Esophagus muscularis mucosa (tissue), 4 donors: Measurements from ENCODE around the gene PRX. TPM values are rescaled to one million over a fixed set of nuclear protein-coding genes. Genes with fewer than 3 reads are reported as not detected.

Source experiments
- DNase-seq: peaks from one replicate; pipeline ENCODE4 v3.0.0-alpha.2; 2017; ENCODE audit errors: extremely low spot score
- H3K27ac ChIP-seq, 4 donors: fragments of 200-600 bp; sonication (generic); replicated peaks in 1 of 4; 1 replicate in 3 of 4; 2 replicates in 1 of 4; pipeline ENCODE4 v1.5.1; 2016 to 2019; ENCODE audit warnings: mild to moderate bottlenecking in 1 of 4
- H3K27me3 ChIP-seq, 4 donors: fragments of 200-600 bp; sonication (generic); one replicate each; pipeline versions ENCODE4 v1.5.1 to v1.6.0; 2016 to 2019
- H3K36me3 ChIP-seq, 4 donors: fragments of 200-600 bp; sonication (generic); one replicate each; pipeline ENCODE4 v1.5.1; 2016 to 2019
- H3K4me1 ChIP-seq, 4 donors: fragments of 200-600 bp; sonication (generic); one replicate each; pipeline ENCODE4 v1.5.1; 2016 to 2019
- H3K4me3 ChIP-seq, 4 donors: fragments of 200-600 bp; sonication (generic); 1 replicate in 2 of 4; 2 replicates in 2 of 4; pipeline ENCODE4 v1.5.1; 2016 to 2019; ENCODE audit warnings: mild to moderate bottlenecking in 4 of 4, moderate library complexity in 1 of 4
- H3K9me3 ChIP-seq, 4 donors: fragments of 200-600 bp; sonication (generic); 1 replicate in 3 of 4; 2 replicates in 1 of 4; pipeline ENCODE4 v1.5.1; 2016 to 2019
- CTCF ChIP-seq, 3 experiments: fragments of 200-600 bp in 2 of 3; fragments of 450-650 bp in 1 of 3; sonication (generic) in 2 of 3; IDR thresholded peaks; one replicate each; pipeline ENCODE4 v1.5.1; 2017 to 2019; ENCODE audit warnings: antibody characterized with exemption in 3 of 3, mild to moderate bottlenecking in 2 of 3, moderate library complexity in 1 of 3
- EP300 ChIP-seq: sonication (generic); formaldehyde crosslinking; IDR thresholded peaks from one replicate; pipeline ENCODE4 v1.6.1; 2017; ENCODE audit warnings: antibody characterized with exemption
- POLR2A ChIP-seq: fragments of 450-650 bp; IDR thresholded peaks from one replicate; pipeline ENCODE4 v1.6.1; 2017; ENCODE audit warnings: antibody characterized with exemption, moderate library complexity, mild to moderate bottlenecking, low read depth
- POLR2AphosphoS5 ChIP-seq, 2 donors: sonication (generic); formaldehyde crosslinking; IDR thresholded peaks; one replicate each; pipeline ENCODE4 v1.6.1; 2017; ENCODE audit warnings: antibody characterized with exemption in 2 of 2
- WGBS: methylation state at CpG from one replicate; pipeline ENCODE4 v1.1.5; 2018; 5-methylcytosine and 5-hydroxymethylcytosine counted together
- intact Hi-C: fragments of 100-400 bp; cut with DNase I; formaldehyde crosslinking; loops from one replicate; pipeline ENCODE4 v1.15.1; 2023
- total RNA-seq, 4 donors: library from RNA; depleted of rRNA; stranded (reverse); fragments of >200 nt; gene quantifications; one replicate each; pipeline versions ENCODE4 v1.1.0 to v1.2.1, GENCODE V29; 2016

The PRX gene
- total RNA-seq, 4 donors from 2014 or later: 5.8 to 12.4 (median 8.8) TPM

DNA sequence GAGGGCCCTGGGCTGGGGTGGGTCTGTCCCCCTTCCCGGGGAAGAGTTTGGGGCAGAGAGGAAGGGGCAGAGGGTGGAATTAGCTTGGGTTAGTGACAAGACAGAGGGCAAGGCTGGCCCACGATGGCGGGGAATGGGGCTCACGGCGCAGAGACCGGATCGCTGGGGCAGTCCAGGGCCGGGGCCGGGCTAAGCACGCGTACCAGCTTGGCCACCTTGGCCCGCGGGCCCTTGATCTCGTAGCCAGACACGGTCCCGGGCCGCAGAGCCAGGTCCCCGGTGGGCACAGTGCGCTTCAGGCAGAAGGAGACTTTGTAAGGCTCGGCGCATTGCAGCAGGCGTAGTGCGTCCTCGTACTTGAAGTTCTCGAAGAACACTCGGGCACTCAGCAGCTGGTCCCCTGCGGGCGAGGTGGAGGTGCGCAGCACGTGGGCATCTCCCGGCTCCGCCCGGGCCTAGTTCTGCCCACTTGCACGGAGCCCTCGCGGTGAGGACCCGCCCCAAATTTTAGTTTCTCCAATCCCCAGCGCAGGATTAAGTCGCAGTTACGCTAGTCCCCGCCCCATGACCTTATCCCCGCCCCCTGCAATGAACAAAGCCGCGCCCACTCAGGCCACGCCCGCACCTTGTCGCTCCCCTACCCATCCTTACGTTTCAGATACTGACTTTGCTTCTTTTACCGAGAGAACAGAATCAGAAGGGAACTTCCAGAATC, 14.6 kb downstream of the PRX start:
- Histone ChIP-seq H3K27ac (no peak overlapping the region), H3K36me3 (peaks cover 0 to 21% (median 12%) of the 10 kb centered on the region in 4 donors), H3K4me1 (peaks cover 6 to 18% (median 10%) of the 10 kb centered on the region in 4 donors), H3K9me3 (no peaks in the 10 kb centered on the region), H3K4me3 (peak overlapping the region in 2 of 4 donors; percentile 12 to 16), H3K27me3 (no peaks in the 10 kb centered on the region)
- 59% methylated on average over 36 of the region's 49 CpGs for WGBS
- TF ChIP-seq POLR2A (no peak), CTCF (IDR thresholded peaks at IDR 0.05) (no peak), POLR2AphosphoS5 (IDR thresholded peaks at IDR 0.05) (no peak), EP300 (no peak)
- no peak for DNase-seq
- intact Hi-C loops: loop anchor here (5.0 kb wide), 1 partner anchor 46 kb away; no protein-coding TSS in a partner anchor

DNA sequence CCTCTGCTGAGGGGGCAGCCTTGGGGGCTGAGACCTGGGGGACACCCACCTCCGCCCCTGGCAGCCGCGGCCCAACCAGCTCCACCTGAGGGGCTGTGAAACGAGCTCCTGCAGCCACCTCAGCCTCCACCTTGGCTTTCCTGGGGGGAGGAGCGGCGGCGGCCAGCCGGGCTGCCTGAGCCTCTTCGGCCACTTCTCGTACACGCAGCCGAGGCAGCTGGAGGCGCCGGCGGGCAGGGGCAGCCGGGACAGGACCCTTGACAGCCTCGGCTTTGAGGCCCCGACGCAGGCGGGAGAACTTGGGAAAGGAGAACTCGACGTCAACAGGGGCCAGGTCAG, 15.6 kb downstream of the PRX start:
- TF ChIP-seq CTCF (IDR thresholded peaks at IDR 0.05) (no peak), EP300 (no peak), POLR2AphosphoS5 (IDR thresholded peaks at IDR 0.05) (no peak), POLR2A (no peak)
- peaks cover 0 to 21% (median 12%) of the 10 kb centered on the region in 4 donors for H3K36me3 ChIP-seq
- 97% methylated on average over 5 of the region's 22 CpGs for WGBS
- H3K9me3 ChIP-seq: no peaks in the 10 kb centered on the region
- DNase-seq: no peak
- no peak overlapping the region for H3K4me3 ChIP-seq
- H3K27me3 ChIP-seq: no peaks in the 10 kb centered on the region
- peaks cover 0 to 9% (median 0%) of the 10 kb centered on the region in 4 donors for H3K4me1 ChIP-seq
- intact Hi-C loops: loop anchor here (5.0 kb wide), 1 partner anchor 45 kb away; no protein-coding TSS in a partner anchor
- no peak overlapping the region for H3K27ac ChIP-seq

DNA sequence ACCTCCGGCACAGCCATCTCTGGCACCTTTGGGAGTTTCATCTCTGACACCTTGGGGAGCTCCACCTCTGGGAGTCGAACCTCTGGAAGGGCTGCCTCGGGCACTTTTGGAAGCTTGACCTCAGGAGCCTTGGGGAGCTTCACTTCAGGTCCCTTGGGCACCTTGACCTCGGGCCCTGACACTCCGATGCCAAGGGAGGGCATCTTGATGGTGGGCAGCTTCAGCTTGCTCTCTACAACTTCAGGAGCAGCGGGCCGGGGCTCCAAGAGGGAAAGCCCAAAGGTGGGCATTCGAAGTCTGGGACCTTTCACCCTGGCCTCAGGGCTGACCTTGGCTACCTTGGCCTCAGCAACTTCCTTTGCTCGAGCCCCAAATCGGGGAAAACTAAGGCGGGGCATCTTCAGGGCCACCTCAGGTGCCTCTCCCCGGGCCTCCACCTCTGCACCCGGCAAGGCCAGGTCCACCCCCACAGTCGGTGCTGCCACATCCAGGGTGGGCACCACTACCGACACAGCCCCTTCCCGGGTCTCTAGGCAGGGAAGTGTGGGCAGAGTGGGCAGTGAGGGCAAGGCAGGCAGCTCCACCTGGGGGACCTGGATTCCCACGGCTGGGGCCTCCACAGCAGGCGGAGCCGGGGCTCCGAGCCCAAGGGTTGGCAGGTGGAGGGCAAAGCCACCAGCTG, 16.2 kb downstream of the PRX start:
- 89% methylated on average over 5 of the region's 20 CpGs for WGBS
- H3K27me3 ChIP-seq: no peaks in the 10 kb centered on the region
- H3K36me3 ChIP-seq: peaks cover 0 to 21% (median 12%) of the 10 kb centered on the region in 4 donors
- H3K4me1 ChIP-seq: peaks cover 0 to 9% (median 0%) of the 10 kb centered on the region in 4 donors
- DNase-seq: no peak
- intact Hi-C loops: loop anchor here (5.0 kb wide), 1 partner anchor 45 kb away; no protein-coding TSS in a partner anchor
- H3K9me3 ChIP-seq: no peaks in the 10 kb centered on the region
- no peak overlapping the region for H3K27ac ChIP-seq
- no peak for TF ChIP-seq EP300
- TF ChIP-seq POLR2AphosphoS5 (IDR thresholded peaks at IDR 0.05): no peak
- no peak for TF ChIP-seq POLR2A
- TF ChIP-seq CTCF (IDR thresholded peaks at IDR 0.05): no peak
- H3K4me3 ChIP-seq: no peak overlapping the region

GRCh38 chr19:40395956-40396355, 17.2 kb downstream of the PRX start:
- Histone ChIP-seq H3K4me1 (peaks cover 0 to 9% (median 0%) of the 10 kb centered on the region in 4 donors), H3K4me3 (no peak overlapping the region), H3K9me3 (no peaks in the 10 kb centered on the region), H3K27me3 (no peaks in the 10 kb centered on the region), H3K36me3 (peaks cover 0 to 21% (median 12%) of the 10 kb centered on the region in 4 donors), H3K27ac (no peak overlapping the region)
- DNase-seq: no peak
- intact Hi-C loops: loop anchor here (5.0 kb wide), 1 partner anchor 44 kb away; no protein-coding TSS in a partner anchor
- no peak for TF ChIP-seq POLR2A
- TF ChIP-seq CTCF (IDR thresholded peaks at IDR 0.05): no peak
- TF ChIP-seq POLR2AphosphoS5 (IDR thresholded peaks at IDR 0.05): no peak
- TF ChIP-seq EP300: no peak
- 91% methylated on average over 12 of the region's 14 CpGs for WGBS
